ENCODE results near the gene FMNL3.

The FMNL3 gene

GRCh38 chr12:49631336-49631907 lies 75.8 kb downstream of the FMNL3 start:
- DNase-seq (ENCODE audit: low spot score in 2 of 2) = no peak
- H3K4me1 Mint-ChIP-seq = peaks cover under 1% of the 10 kb centered on the region
- no peak for ATAC-seq (ENCODE audit: low read depth)
- no peak overlapping the region for H3K27ac Mint-ChIP-seq
- H3K9me3 Mint-ChIP-seq = no peaks in the 10 kb centered on the region
- H3K4me3 Mint-ChIP-seq = no peak overlapping the region
- H3K36me3 Mint-ChIP-seq = no peaks in the 10 kb centered on the region
- H3K27me3 Mint-ChIP-seq = no peaks in the 10 kb centered on the region

GRCh38 chr12:49627752-49628360 lies 79.3 kb downstream of the FMNL3 start:
- no peak for ATAC-seq (ENCODE audit: low read depth)
- no peaks in the 10 kb centered on the region for H3K4me1 Mint-ChIP-seq
- no peak overlapping the region for H3K4me3 Mint-ChIP-seq
- H3K36me3 Mint-ChIP-seq = no peaks in the 10 kb centered on the region
- no peak for DNase-seq (ENCODE audit: low spot score in 2 of 2)
- H3K27me3 Mint-ChIP-seq = no peaks in the 10 kb centered on the region
- no peaks in the 10 kb centered on the region for H3K9me3 Mint-ChIP-seq
- H3K27ac Mint-ChIP-seq = no peak overlapping the region

GRCh38 chr12:49626836-49627235 lies 80.4 kb downstream of the FMNL3 start:
- H3K9me3 Mint-ChIP-seq = no peaks in the 10 kb centered on the region
- H3K4me1 Mint-ChIP-seq = no peaks in the 10 kb centered on the region
- no peak overlapping the region for H3K27ac Mint-ChIP-seq
- H3K4me3 Mint-ChIP-seq = no peak overlapping the region
- no peaks in the 10 kb centered on the region for H3K27me3 Mint-ChIP-seq
- H3K36me3 Mint-ChIP-seq = no peaks in the 10 kb centered on the region
- no peak for ATAC-seq (ENCODE audit: low read depth)
- DNase-seq (ENCODE audit: low spot score in 2 of 2) = no peak

- Mint-ChIP-seq H3K9me3 (no peaks in the 10 kb centered on the region), H3K4me3 (no peak overlapping the region), H3K36me3 (no peaks in the 10 kb centered on the region), H3K27ac (no peak overlapping the region), H3K27me3 (no peaks in the 10 kb centered on the region), H3K4me1 (peaks cover 5% of the 10 kb centered on the region)
- no peak for ATAC-seq (ENCODE audit: low read depth)
- no peak for DNase-seq (ENCODE audit: low spot score in 2 of 2)
These were observed 80.9 kb downstream of the FMNL3 start for GRCh38 chr12:49626169-49626835.

- Mint-ChIP-seq H3K4me3 (no peak overlapping the region), H3K27me3 (no peaks in the 10 kb centered on the region), H3K27ac (no peak overlapping the region), H3K9me3 (no peaks in the 10 kb centered on the region), H3K36me3 (no peaks in the 10 kb centered on the region), H3K4me1 (peaks cover 7% of the 10 kb centered on the region)
- no peak for ATAC-seq (ENCODE audit: low read depth)
- no peak for DNase-seq (ENCODE audit: low spot score in 2 of 2)
These were observed 82.2 kb downstream of the FMNL3 start for GRCh38 chr12:49624921-49625577.

- no peaks in the 10 kb centered on the region for H3K27me3 Mint-ChIP-seq
- DNase-seq (ENCODE audit: low spot score in 2 of 2) (peak; percentile 88 to 89), ATAC-seq (ENCODE audit: low read depth) (peak; percentile 75)
- H3K9me3 Mint-ChIP-seq = no peaks in the 10 kb centered on the region
- peaks cover 7% of the 10 kb centered on the region for H3K4me1 Mint-ChIP-seq
- no peaks in the 10 kb centered on the region for H3K36me3 Mint-ChIP-seq
- H3K27ac Mint-ChIP-seq = peak within 1 kb of the TSS; percentile 24
- H3K4me3 Mint-ChIP-seq = peak within 1 kb of the TSS; percentile 82
These were observed 83.9 kb downstream of the FMNL3 start, which contains the start of gene PRPF40B for GRCh38 chr12:49623142-49623904. Gene PRPF40B, plus strand, starts transcription at chr12:49623561. Its CDS starts 30 bp downstream, at chr12:49623591.

GRCh38 chr12:49622501-49623141 lies 84.6 kb downstream of the FMNL3 start:
- Mint-ChIP-seq H3K36me3 (no peaks in the 10 kb centered on the region), H3K4me3 (peak overlapping the region; percentile 82), H3K27ac (peak overlapping the region; percentile 24), H3K4me1 (peaks cover 7% of the 10 kb centered on the region), H3K27me3 (no peaks in the 10 kb centered on the region), H3K9me3 (no peaks in the 10 kb centered on the region)
- DNase-seq (ENCODE audit: low spot score in 2 of 2) (peak; percentile 23 to 40), ATAC-seq (ENCODE audit: low read depth) (peak; percentile 42)

GRCh38 chr12:49621651-49622500 lies 85.3 kb downstream of the FMNL3 start:
- Mint-ChIP-seq H3K4me3 (peak overlapping the region; percentile 82), H3K9me3 (no peaks in the 10 kb centered on the region), H3K36me3 (no peaks in the 10 kb centered on the region), H3K27ac (peak overlapping the region; percentile 24), H3K4me1 (peaks cover 7% of the 10 kb centered on the region), H3K27me3 (no peaks in the 10 kb centered on the region)
- DNase-seq (ENCODE audit: low spot score in 2 of 2) (no peak), ATAC-seq (ENCODE audit: low read depth) (no peak)

GRCh38 chr12:49619286-49619685 lies 87.9 kb downstream of the FMNL3 start:
- ATAC-seq (ENCODE audit: low read depth) (no peak), DNase-seq (ENCODE audit: low spot score in 2 of 2) (no peak)
- H3K4me3 Mint-ChIP-seq = no peak overlapping the region
- H3K36me3 Mint-ChIP-seq = no peaks in the 10 kb centered on the region
- H3K27ac Mint-ChIP-seq = no peak overlapping the region
- H3K9me3 Mint-ChIP-seq = no peaks in the 10 kb centered on the region
- peaks cover 2% of the 10 kb centered on the region for H3K27me3 Mint-ChIP-seq
- H3K4me1 Mint-ChIP-seq = peaks cover 7% of the 10 kb centered on the region

- no peaks in the 10 kb centered on the region for H3K36me3 Mint-ChIP-seq
- H3K4me3 Mint-ChIP-seq = no peak overlapping the region
- no peak overlapping the region for H3K27ac Mint-ChIP-seq
- H3K4me1 Mint-ChIP-seq = peaks cover 7% of the 10 kb centered on the region
- DNase-seq (ENCODE audit: low spot score in 2 of 2) (no peak), ATAC-seq (ENCODE audit: low read depth) (no peak)
- no peaks in the 10 kb centered on the region for H3K9me3 Mint-ChIP-seq
- H3K27me3 Mint-ChIP-seq = peaks cover 3% of the 10 kb centered on the region
These were observed 88.6 kb downstream of the FMNL3 start for GRCh38 chr12:49618576-49618975.

- DNase-seq (ENCODE audit: low spot score in 2 of 2) = no peak
- no peak for ATAC-seq (ENCODE audit: low read depth)
- no peaks in the 10 kb centered on the region for H3K9me3 Mint-ChIP-seq
- no peaks in the 10 kb centered on the region for H3K36me3 Mint-ChIP-seq
- H3K27me3 Mint-ChIP-seq = peaks cover 3% of the 10 kb centered on the region
- H3K27ac Mint-ChIP-seq = no peak overlapping the region
- H3K4me1 Mint-ChIP-seq = peaks cover 6% of the 10 kb centered on the region
- H3K4me3 Mint-ChIP-seq = no peak overlapping the region
These were observed 90.5 kb downstream of the FMNL3 start for GRCh38 chr12:49616533-49617219.

GRCh38 chr12:49615725-49616124 lies 91.5 kb downstream of the FMNL3 start:
- no peaks in the 10 kb centered on the region for H3K9me3 Mint-ChIP-seq
- no peak overlapping the region for H3K4me3 Mint-ChIP-seq
- DNase-seq (ENCODE audit: low spot score in 2 of 2) (no peak), ATAC-seq (ENCODE audit: low read depth) (no peak)
- H3K4me1 Mint-ChIP-seq = no peaks in the 10 kb centered on the region
- no peaks in the 10 kb centered on the region for H3K36me3 Mint-ChIP-seq
- peaks cover 3% of the 10 kb centered on the region for H3K27me3 Mint-ChIP-seq
- no peak overlapping the region for H3K27ac Mint-ChIP-seq

Data from memory B cell (primary cell).